ENCODE data around the gene SLC16A13.
"Not testable (repeated sequence)": the region's sequence is repeated elsewhere in the genome, so short reads cannot be mapped to it uniquely, and the experiment has no call there.

The SLC16A13 gene

GRCh38 chr17:7068268-7068667, 32.5 kb downstream of the SLC16A13 start:
- FAIRE-seq, result no peak

- FAIRE-seq, result no peak
Measured at GRCh38 chr17:7070712-7071111, 34.9 kb downstream of the SLC16A13 start.

GRCh38 chr17:7072406-7072805, 36.6 kb downstream of the SLC16A13 start:
- no peak for FAIRE-seq

- no peak for FAIRE-seq
Measured at GRCh38 chr17:7074931-7075330, 39.1 kb downstream of the SLC16A13 start.

GRCh38 chr17:7077911-7078546, 42.2 kb downstream of the SLC16A13 start:
- FAIRE-seq, result no peak

- FAIRE-seq, result no peak
Measured at GRCh38 chr17:7078711-7079110, 42.9 kb downstream of the SLC16A13 start.

- FAIRE-seq, result no peak
Measured at GRCh38 chr17:7079581-7080455, 44.0 kb downstream of the SLC16A13 start, which contains the start of gene CLEC10A. TSS of gene CLEC10A (minus strand) at chr17:7080251. CDS start at chr17:7078812, 1,439 bp downstream.

- FAIRE-seq, result no peak
Measured at GRCh38 chr17:7080456-7081041, 44.7 kb downstream of the SLC16A13 start.

GRCh38 chr17:7081341-7082062, 45.7 kb downstream of the SLC16A13 start:
- no peak for FAIRE-seq

- no peak for FAIRE-seq
Measured at GRCh38 chr17:7083592-7083991, 47.8 kb downstream of the SLC16A13 start.

- no peak for FAIRE-seq
Measured at GRCh38 chr17:7084088-7084487, 48.3 kb downstream of the SLC16A13 start.

GRCh38 chr17:7088442-7088841, 52.6 kb downstream of the SLC16A13 start:
- FAIRE-seq, result not testable (repeated sequence)

- not testable (repeated sequence) for FAIRE-seq
Measured at GRCh38 chr17:7089570-7089969, 53.8 kb downstream of the SLC16A13 start.

Measured in colon (tissue), 2 donors.